GM21825 (cell line): ENCODE results near the gene ADCY5.

Experiments
- ATAC-seq: cut with Tn5 transposase; IDR thresholded peaks from one replicate; pipeline ENCODE4 v1.9.1; 2021; ENCODE audit warnings: mild to moderate bottlenecking, moderate library complexity; ENCODE audit not compliant: unreplicated experiment

Gene ADCY5

DNA sequence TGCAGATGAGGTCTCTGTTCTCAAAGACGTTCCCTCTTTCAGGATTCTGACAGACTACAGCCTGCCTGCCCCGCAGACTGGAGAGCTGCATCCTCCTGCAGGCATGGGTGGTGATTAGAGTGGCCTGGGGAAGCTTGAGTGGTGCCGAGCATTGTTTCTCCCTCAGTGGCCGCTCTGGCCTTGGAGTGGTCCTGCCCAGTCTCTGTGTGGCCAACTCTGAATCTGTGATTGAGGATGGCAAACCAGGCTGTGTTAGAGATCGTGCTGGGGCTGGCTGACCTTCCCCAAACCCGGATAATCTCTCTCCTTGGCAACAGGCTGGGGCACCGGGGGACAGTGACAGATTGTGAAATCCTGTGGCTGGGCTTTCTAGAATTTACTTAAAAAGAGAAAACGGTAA lies 11.0 kb upstream of the ADCY5 start:
- no peak for ATAC-seq

DNA sequence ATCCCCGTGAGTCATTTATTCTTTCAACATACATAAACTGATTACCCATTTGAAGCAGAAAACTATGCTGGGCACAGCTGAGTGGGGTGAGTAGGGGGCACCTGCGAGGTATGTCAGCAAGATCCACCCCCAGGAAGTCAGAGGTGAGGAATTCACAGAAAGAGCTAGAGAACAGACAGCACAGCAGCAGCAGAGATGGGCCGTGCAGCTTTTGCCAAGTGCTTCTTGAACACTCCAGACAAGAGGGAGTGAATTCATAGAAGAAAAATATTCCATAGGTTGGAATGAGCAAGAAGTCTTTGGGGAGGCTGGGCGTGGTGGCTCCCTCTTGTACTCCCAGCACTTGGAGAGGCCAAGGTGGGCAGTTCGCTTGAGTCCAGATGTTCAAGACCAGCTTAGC lies 9.4 kb upstream of the ADCY5 start:
- no peak for ATAC-seq

GRCh38 chr3:123457841-123458240 lies 9.0 kb upstream of the ADCY5 start:
- ATAC-seq = no peak

- ATAC-seq = no peak
These were observed 4.8 kb upstream of the ADCY5 start for GRCh38 chr3:123453675-123454074.

- no peak for ATAC-seq
These were observed 2.3 kb upstream of the ADCY5 start for GRCh38 chr3:123451186-123451585.

DNA sequence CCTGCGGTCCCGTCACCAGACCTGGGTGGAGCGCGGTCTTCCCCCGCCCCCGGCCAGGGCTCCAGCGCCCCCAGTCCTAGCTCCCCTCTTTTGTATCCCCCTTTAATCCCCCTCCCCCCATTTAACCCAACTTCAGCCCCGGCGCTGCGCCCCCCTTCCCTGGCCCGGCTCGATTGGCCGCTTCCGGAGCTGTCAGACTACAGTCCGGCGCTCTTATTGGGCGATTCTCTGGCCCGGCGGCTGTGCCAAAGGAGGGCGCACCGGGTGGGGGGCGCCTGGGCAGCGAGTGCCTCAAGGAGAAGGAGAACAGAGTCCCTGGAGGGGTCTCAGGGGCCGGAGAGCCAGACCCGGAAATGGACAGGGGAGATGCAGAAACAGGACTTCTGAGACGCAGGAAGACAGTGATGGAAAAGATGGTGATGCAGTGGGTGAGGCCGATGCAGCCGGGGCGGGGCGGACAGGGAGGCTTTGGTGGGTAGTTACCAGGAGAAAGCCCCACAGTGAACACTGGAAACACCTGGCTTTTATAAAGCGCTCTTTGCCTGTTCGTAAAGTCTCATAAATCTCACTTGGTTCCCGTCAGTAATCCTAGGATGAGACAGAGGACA lies 1.2 kb upstream of the ADCY5 start:
- ATAC-seq = no peak

DNA sequence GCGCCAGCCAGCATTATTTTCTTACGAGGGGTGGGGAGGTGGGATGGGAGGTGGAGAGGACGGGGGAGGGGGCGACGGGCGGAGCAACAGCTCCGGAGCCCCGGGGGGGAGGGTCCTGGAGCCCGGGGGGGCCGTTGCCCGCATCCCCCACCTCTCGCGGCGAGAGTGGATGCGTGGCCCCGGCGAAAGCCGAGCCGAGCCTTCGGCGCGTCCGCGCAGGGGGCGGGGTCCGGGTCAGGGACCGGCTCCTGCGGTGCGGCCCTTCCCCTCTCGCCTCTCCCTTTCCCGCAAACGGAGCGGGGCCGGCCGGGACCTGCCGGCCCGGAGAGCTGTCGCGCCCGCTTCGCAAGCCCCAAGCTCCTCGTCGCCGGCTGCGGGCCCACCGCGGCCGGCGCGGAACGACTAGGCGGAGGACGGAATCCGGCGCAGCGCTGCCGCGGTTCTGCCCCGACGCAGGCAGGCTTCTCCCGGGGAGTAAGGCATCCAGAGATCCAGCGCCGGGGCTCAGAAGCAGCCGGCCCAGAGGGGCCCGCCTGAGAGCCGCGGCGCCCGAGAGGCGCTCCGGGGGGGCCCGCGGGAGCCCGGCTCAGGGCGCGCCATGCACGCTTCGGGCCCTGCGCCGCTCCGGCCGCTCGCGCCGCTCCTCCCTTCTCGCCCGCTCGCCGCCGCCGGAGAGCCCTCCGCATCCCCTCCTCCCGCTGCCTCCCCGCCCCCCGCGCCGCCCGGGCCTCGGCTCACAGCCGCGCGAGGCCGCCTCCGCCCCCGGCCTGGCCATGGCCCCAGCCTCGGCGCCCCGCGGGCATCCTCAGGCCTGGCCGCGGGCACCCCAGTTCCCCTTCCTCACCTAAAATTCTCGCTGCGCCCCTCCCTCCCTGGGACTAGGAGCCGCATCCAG lies 459 bp upstream of the ADCY5 start:
- ATAC-seq = no peak

DNA sequence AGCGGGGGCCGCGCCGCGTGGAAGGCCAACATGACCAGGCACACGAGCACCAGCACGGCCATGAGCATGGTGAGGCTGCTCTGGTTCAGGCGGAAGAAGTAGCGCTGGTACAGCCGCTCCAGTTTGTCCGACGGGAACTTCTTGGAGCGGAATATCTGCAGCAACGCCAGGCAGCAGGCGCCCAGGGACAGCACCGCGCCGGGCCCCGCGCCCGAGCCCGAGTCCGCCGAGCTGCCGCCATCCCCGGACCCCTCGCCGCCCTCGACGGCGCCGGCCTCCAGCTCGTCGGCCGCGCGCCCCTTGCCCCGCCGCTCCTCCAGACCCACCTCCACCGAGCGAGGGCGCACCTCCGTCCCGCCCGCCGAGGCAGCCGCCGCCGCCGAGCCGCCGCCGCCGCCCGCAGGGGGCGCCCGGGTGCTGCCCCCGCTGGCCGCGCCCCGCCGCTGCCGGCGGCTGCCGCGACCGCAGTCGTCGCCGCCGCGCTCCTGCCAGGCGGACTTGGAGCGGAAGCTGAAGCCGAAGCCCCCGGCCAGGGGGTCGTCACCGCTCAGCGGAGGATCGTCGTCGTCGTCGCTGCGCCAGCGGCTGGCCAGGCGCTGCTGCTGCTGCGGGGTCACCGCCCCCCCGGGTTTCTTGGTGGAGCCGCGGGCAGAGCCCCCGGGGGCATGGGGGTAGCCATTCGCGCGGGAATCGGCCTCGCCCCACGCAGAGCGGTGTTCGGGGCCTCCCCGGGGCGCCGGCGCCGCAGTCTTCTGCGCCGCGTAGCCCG lies 957 bp downstream of the ADCY5 start:
- ATAC-seq = no peak

DNA sequence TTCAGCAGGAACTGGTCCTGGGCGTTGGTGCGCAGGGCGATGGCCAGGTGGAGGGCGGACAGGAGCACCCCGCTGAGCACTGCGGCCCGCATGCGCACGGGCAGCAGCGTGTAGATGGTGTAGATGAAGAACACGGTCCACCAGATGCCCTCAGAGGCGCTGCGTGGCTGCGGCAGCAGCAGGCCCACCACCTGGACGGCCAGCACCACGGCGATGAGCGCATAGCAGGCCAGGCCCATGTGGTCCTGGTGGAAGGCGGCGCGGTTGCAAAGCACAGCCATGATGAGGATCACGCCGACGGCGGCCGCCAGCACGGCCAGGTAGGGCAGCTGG lies 1.5 kb downstream of the ADCY5 start:
- no peak for ATAC-seq

GRCh38 chr3:123446610-123447109 lies 2.2 kb downstream of the ADCY5 start:
- no peak for ATAC-seq

DNA sequence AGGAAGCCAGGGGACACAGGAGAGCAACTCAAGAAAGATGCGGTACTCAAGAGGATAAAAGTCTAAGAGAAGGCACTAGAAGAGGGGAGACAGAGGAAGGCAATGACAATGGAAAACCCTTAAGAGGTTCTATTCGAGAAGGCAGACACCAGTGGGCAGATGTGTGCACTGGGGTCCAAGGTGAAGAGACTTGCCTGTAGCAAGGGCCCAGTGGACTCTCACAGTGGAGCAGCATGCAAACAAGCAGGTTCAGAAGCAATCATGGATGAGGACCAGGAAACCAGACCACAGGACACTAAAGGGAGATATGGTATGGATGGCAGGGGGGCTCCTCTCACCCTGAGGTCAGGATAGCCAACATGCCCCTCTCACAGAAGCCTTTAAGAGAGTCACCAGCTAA lies 2.7 kb downstream of the ADCY5 start:
- no peak for ATAC-seq

DNA sequence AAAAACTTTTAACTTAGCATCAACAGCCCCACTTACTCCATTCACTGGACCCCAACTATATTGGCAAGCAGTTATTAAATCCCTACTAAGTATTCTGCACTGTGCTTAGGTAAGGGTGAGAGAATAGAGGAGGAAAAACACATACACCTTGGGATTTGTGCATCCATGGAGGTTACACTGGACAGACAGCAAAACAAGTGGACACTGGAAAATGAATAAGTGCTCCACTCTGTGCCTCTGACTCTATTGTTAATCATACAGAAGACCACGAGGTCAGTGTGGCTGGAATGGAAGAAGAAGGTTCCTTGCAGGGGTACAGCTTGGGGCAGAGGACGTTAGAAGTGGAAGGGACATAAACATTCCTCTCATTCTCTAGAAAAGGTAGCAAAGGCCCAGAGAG lies 3.2 kb downstream of the ADCY5 start:
- ATAC-seq = no peak

DNA sequence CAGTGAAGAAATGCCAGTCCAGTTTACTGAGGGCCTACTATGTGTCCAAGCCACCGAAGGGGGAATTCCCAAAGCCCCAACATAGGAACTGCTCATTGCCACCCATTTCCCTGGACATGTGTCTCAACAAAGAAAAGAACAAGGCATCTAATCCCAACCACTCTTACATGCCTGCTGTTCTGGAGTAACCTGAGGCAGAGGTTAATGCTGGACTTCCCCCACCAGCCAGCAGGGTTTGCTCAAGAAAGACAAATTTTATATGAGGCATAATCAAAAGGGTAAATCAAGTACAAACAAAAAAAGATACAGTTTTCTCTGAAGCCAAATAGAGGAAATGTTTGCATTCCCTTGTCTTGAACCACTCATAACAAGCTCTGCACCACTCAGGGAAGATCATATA lies 4.1 kb downstream of the ADCY5 start:
- ATAC-seq = no peak

DNA sequence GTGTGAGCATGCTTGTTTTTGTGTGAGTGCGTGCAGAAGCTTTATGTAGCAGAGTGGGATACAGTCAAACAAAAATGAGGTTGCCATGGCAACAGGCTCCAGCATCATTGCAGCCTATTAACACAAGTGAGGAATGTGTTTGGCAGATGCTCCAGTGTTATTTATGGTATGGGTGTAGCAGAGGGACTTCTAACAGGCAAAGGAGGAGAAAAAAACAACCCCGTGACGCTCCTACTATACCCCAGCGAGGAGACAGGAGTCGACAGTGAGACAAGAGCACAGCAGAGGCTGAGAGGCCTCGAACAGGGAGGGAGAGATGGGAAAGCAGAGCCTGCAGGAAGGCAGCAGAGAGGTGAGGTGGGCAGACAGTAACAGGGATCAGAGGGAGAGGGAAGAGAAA lies 4.9 kb downstream of the ADCY5 start:
- ATAC-seq = no peak

GRCh38 chr3:123442908-123443307 lies 6.0 kb downstream of the ADCY5 start:
- ATAC-seq = no peak

GRCh38 chr3:123442125-123442524 lies 6.8 kb downstream of the ADCY5 start:
- ATAC-seq = no peak

DNA sequence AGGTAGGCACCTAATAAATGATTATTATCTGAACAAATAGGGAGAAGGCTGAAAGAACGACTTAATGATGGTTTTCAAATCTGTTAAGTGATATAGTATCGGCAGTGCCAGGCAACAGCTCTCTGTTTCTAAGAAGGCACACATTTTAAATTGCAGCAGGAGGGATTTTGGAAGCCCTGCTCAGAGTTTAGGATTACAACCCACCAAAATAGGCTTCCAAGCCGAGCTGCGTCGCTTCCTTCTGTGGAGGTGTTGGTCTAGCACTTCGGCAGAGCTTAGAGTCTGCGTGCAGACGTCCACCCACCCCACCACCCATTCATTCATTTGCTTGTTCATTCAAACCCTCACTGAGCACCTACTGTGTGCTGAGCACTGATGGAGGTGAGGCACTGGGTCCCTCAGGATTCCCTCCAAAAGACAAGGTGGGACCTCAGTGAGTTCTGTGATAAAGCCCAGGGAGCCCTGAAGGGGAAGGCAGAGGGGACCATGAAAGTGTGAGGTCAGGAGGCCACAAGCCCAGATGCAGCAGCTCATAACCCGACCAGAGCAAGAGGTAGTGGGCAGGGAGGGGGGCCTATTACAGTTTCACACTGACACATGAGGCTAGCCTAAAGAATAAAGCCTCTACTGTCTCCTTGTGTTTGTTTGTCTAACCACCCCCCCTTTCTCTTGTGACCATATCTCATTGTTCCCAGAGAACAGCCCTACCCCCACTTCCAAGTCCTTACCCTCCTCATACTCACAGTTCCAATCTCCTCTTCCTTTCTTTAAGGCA lies 8.9 kb downstream of the ADCY5 start:
- no peak for ATAC-seq

GRCh38 chr3:123432832-123433523 lies 15.9 kb downstream of the ADCY5 start:
- no peak for ATAC-seq

DNA sequence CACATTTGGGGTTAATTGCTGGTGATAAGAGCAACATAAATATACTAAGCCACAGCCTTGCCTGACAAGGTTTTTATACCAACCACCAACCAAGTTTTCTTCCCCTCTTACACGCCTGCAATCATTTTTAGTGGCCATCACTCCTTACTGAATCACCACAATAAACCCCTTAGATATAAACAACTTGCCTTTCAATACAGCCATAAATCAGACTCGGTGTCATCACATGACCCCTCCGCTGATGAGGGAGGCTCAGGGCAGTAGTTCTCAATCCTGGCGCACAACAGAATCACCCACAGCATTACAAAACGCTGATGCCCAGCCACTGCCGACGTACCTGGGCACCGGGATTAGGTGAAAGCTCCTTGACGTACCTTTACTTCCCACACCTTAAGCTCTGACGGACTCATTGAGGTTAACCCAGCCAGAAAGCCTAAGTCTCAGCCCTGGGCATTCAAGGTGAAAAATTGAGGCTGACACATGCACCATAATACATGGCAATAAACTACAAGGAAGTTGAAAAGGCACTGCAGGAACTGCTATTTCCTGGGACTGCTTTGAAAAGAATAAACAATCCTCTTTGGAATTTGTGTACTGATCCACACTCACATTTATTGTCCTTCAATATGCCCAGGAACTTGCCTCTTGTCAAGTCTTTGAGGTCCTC lies 17.1 kb downstream of the ADCY5 start:
- no peak for ATAC-seq
